ENCODE measurements around the gene PEX5. TPM values are rescaled to one million over a fixed set of nuclear protein-coding genes. Genes with fewer than 3 reads are reported as not detected.

PEX5 gene
- total and polyA plus RNA-seq, 4 donors: 19.8 to 59.8 (median 43.4) TPM

- Histone ChIP-seq H3K36me3 (ENCODE audit: control insufficient read depth in 4 of 4, insufficient read depth in 4 of 4, low read length in 4 of 4) (no peaks in the 10 kb centered on the region), H3K9ac (ENCODE audit: insufficient read depth in 1 of 2, low read length in 2 of 2) (no peak overlapping the region), H3K9me3 (ENCODE audit: control insufficient read depth in 4 of 4, insufficient read depth in 3 of 4, low read length in 3 of 4) (peaks cover 0 to 24% (median 4%) of the 10 kb centered on the region in 4 donors), H3K27me3 (ENCODE audit: control insufficient read depth in 3 of 3, insufficient read depth in 3 of 3, low read length in 2 of 3) (no peaks in the 10 kb centered on the region), H3K4me1 (ENCODE audit: control insufficient read depth in 5 of 5, insufficient read depth in 5 of 5, low read length in 5 of 5) (no peaks in the 10 kb centered on the region), H3K27ac (ENCODE audit: low read depth in 1 of 2, low read length in 1 of 2) (no peak overlapping the region), H3K4me3 (no peak overlapping the region)
- DNase-seq (no peak), ATAC-seq (ENCODE audit: insufficient read depth, low FRiP score) (no peak)
- 63 to 80% methylated on average over 1 of the region's 1 CpG for WGBS, 2 donors
- TF ChIP-seq CTCF (IDR thresholded peaks at IDR 0.05; ENCODE audit: control extremely low read depth, extremely low read depth): no peak
These were observed 17.6 kb upstream of the PEX5 start for GRCh38 chr12:7171854-7172253.

DNA sequence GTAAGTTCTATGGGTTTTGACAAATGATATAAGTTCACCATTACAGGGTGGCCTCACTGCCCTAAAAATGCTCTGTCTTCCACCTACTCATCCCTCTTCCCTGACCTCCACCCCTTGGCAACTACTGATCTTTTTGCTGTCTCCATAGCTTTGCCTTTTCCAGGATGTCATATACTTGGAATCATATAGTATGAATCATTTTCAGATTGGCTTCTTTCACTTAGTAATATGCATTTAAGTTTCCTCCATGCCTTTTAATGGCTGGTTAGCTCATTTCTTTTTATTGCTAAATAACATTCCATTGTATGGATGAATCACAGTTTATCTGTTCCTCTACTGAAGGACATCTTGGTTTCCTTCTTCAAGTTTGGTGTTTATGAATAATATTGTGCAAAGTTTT is 14.0 kb upstream of the PEX5 start:
- Histone ChIP-seq H3K4me1 (ENCODE audit: control insufficient read depth in 5 of 5, insufficient read depth in 5 of 5, low read length in 5 of 5) (no peaks in the 10 kb centered on the region), H3K27me3 (ENCODE audit: control insufficient read depth in 3 of 3, insufficient read depth in 3 of 3, low read length in 2 of 3) (no peaks in the 10 kb centered on the region), H3K36me3 (ENCODE audit: control insufficient read depth in 4 of 4, insufficient read depth in 4 of 4, low read length in 4 of 4) (no peaks in the 10 kb centered on the region), H3K9ac (ENCODE audit: insufficient read depth in 1 of 2, low read length in 2 of 2) (no peak overlapping the region), H3K4me3 (no peak overlapping the region), H3K9me3 (ENCODE audit: control insufficient read depth in 4 of 4, insufficient read depth in 3 of 4, low read length in 3 of 4) (peaks cover 0 to 8% (median 2%) of the 10 kb centered on the region in 4 donors), H3K27ac (ENCODE audit: low read depth in 1 of 2, low read length in 1 of 2) (no peak overlapping the region)
- TF ChIP-seq CTCF (IDR thresholded peaks at IDR 0.05; ENCODE audit: control extremely low read depth, extremely low read depth): no peak
- no peak for DNase-seq
- ATAC-seq (ENCODE audit: insufficient read depth, low FRiP score): no peak

- Histone ChIP-seq H3K4me3 (no peak overlapping the region), H3K36me3 (ENCODE audit: control insufficient read depth in 4 of 4, insufficient read depth in 4 of 4, low read length in 4 of 4) (no peaks in the 10 kb centered on the region), H3K27me3 (ENCODE audit: control insufficient read depth in 3 of 3, insufficient read depth in 3 of 3, low read length in 2 of 3) (no peaks in the 10 kb centered on the region), H3K9me3 (ENCODE audit: control insufficient read depth in 4 of 4, insufficient read depth in 3 of 4, low read length in 3 of 4) (peaks cover 0 to 8% (median 2%) of the 10 kb centered on the region in 4 donors), H3K9ac (ENCODE audit: insufficient read depth in 1 of 2, low read length in 2 of 2) (no peak overlapping the region), H3K4me1 (ENCODE audit: control insufficient read depth in 5 of 5, insufficient read depth in 5 of 5, low read length in 5 of 5) (no peaks in the 10 kb centered on the region), H3K27ac (ENCODE audit: low read depth in 1 of 2, low read length in 1 of 2) (no peak overlapping the region)
- TF ChIP-seq CTCF (IDR thresholded peaks at IDR 0.05; ENCODE audit: control extremely low read depth, extremely low read depth): no peak
- ATAC-seq (ENCODE audit: insufficient read depth, low FRiP score) (no peak), DNase-seq (no peak)
- WGBS, 2 donors: 64 to 79% methylated on average over 2 of the region's 2 CpGs
These were observed 12.9 kb upstream of the PEX5 start for GRCh38 chr12:7176595-7176994.

DNA sequence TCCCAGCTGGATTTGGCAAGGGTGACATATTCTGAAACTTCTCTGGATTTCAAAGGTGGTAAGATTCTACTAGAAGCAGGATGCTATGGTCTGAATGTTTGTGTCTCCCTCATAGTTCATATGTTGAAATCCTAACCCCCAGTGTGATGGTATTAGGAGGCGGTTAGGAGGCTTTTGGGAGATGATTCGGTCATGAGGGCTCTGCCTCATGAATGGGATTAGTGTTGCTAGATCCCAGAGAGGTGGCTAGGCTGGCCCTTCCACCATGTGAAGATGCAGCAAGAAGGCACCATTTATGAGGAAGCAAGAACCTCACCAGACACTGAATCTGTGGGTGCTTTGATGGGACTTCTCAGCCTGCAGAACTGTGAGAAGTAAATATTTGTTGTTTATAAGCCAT is 11.0 kb upstream of the PEX5 start:
- no peak overlapping the region for H3K27ac ChIP-seq (ENCODE audit: low read depth in 1 of 2, low read length in 1 of 2)
- no peak for ATAC-seq (ENCODE audit: insufficient read depth, low FRiP score)

More for the DNA sequence above, 11.0 kb upstream of the PEX5 start:
- no peak for TF ChIP-seq CTCF (IDR thresholded peaks at IDR 0.05; ENCODE audit: control extremely low read depth, extremely low read depth)
- Histone ChIP-seq H3K4me3 (no peak overlapping the region), H3K9me3 (ENCODE audit: control insufficient read depth in 4 of 4, insufficient read depth in 3 of 4, low read length in 3 of 4) (peaks cover 0 to 4% (median under 1%) of the 10 kb centered on the region in 4 donors), H3K36me3 (ENCODE audit: control insufficient read depth in 4 of 4, insufficient read depth in 4 of 4, low read length in 4 of 4) (no peaks in the 10 kb centered on the region), H3K4me1 (ENCODE audit: control insufficient read depth in 5 of 5, insufficient read depth in 5 of 5, low read length in 5 of 5) (no peaks in the 10 kb centered on the region), H3K9ac (ENCODE audit: insufficient read depth in 1 of 2, low read length in 2 of 2) (no peak overlapping the region), H3K27me3 (ENCODE audit: control insufficient read depth in 3 of 3, insufficient read depth in 3 of 3, low read length in 2 of 3) (no peaks in the 10 kb centered on the region)
- no peak for DNase-seq
- 94 to 96% methylated on average over 2 of the region's 2 CpGs for WGBS, 2 donors

Data from lung (tissue), 12 donors.